ENCODE measurements around the gene LY9.

LY9 gene

DNA sequence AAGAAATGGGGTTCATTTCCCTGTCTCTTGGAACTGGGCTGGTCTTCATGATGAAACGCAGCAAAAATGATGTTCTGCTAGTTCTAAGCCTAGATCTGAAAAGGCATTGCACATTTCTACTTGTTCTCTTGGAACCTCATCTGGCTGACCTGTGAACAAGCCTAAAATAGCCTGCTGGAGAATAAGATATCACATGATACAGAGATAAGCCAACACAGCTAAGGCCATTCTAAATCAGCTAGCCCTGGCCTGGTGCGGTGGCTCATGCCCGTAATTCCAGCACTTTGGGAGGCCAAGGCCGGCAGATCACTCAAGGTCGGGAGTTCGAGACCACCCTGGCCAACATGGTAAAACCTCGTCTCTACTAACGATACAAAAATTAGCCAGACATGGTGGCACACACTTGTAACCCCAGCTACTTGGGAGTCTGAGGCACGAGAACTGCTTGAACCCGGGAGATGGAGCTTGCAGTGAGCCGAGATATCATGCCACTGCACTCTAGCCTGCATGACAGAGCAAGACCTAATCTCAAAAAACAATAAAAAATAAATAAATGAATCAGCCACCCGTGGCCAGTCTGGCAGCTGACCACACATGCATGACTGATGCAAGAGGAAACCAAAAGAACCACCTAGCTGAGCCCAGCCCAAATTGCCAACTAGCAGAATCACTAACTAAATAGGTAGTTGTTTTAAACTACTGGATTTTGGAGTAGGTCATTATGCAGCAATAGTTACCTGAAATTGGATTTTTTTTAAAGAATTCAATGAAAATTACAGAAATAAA is 48.7 kb downstream of the LY9 start:
- no peak for TF ChIP-seq CTCF (IDR thresholded peaks at IDR 0.05; ENCODE audit: insufficient read depth, low read depth, low read length, missing control alignments)
- peak; percentile 31 for DNase-seq (ENCODE audit: low read depth)
- no peak overlapping the region for H3K4me3 ChIP-seq (ENCODE audit: low read length)

DNA sequence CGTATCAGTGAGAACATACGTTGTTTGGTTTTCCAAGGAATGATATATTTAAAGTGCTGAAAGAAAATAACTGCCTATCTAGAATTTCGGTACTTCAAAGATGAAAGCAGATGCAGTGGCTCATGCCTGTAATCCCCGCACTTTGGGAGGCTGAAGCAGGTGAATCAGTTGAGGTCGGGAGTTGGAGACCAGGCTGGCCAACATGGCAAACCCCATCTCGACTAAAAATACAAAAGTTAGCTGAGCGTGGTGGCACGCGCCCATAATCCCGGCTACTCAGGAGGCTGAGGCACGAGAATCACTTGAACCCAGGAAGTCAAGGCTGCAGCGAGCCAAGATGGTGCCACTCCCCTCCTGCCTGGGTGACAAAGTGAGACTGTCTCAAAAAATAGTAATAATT is 50.3 kb downstream of the LY9 start:
- no peak for DNase-seq (ENCODE audit: low read depth)
- no peak for TF ChIP-seq CTCF (IDR thresholded peaks at IDR 0.05; ENCODE audit: insufficient read depth, low read depth, low read length, missing control alignments)
- H3K4me3 ChIP-seq (ENCODE audit: low read length) = no peak overlapping the region

DNA sequence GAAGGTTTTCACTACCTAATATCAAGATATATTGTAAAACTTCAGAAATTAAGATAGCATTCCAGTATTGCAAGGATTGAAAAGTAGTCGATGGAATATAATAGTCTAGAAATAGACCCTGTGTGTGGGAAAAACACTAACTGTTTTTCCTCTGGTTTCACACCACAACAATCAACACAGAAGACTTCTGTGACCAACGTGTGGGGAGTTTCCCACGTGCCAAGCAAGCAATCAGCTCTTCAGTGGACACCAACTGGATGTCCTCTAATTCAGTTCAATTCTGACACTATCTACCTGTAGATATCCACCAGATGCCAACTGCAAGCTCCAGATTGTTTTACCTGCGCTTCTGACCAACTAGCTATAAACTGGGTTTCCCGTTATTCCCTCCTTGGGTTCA is 54.6 kb downstream of the LY9 start:
- DNase-seq (ENCODE audit: low read depth) = no peak
- no peak overlapping the region for H3K4me3 ChIP-seq (ENCODE audit: low read length)
- TF ChIP-seq CTCF (IDR thresholded peaks at IDR 0.05; ENCODE audit: insufficient read depth, low read depth, low read length, missing control alignments) = no peak

- H3K4me3 ChIP-seq (ENCODE audit: low read length) = no peak overlapping the region
- DNase-seq (ENCODE audit: low read depth) = no peak
- no peak for TF ChIP-seq CTCF (IDR thresholded peaks at IDR 0.05; ENCODE audit: insufficient read depth, low read depth, low read length, missing control alignments)
These were observed 55.0 kb downstream of the LY9 start for GRCh38 chr1:160850993-160851392.

DNA sequence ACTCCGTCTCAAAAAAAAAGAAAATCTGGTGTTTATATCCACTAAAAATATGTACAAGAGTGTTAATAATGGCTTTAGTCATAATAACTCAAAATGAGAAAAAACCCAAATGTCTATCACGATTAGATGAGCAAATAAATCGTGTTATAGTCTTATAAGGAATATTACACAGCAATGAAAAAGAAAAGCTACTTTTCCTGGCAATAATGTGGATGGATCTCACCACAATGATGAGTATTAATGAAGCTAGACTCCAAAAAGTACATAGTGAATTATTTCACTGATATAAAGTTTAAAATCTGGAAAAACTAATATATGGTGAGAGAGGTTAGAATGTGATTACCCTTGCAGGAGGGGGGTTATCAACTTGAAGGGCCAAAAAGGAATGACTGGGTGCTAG is 57.0 kb downstream of the LY9 start:
- H3K4me3 ChIP-seq (ENCODE audit: low read length) = no peak overlapping the region
- no peak for DNase-seq (ENCODE audit: low read depth)
- TF ChIP-seq CTCF (IDR thresholded peaks at IDR 0.05; ENCODE audit: insufficient read depth, low read depth, low read length, missing control alignments) = no peak

DNA sequence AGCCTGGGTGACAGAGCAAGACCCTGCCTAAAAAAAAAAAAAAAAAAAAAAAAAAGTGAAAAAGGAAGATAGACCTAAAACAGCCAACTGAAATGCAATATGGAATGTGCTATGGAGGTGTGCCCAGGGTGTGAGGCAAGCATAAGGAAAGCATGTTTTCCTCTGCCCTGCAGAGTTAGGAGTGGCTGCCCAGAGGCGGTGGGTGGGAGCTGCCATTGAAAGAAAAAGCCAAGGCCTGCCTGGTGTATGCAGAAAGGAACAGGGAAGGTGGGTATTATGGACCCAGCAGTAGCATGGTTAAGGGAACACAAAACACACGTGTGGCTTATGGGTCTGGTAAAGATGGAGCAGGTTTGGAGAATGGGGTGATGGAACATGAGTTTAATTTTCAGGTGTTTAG is 57.8 kb downstream of the LY9 start:
- peak; percentile 17 for DNase-seq (ENCODE audit: low read depth)
- no peak for TF ChIP-seq CTCF (IDR thresholded peaks at IDR 0.05; ENCODE audit: insufficient read depth, low read depth, low read length, missing control alignments)
- H3K4me3 ChIP-seq (ENCODE audit: low read length) = no peak overlapping the region

All from epithelial cell of esophagus (primary cell).